GM18505 (cell line): ENCODE data around the gene ACTR1A.
"Not testable (repeated sequence)": the region's sequence is repeated elsewhere in the genome, so short reads cannot be mapped to it uniquely, and the experiment has no call there.

Experiments
- ATAC-seq: cut with Tn5 transposase; IDR thresholded peaks from one replicate; pipeline ENCODE4 v1.9.1; 2021; ENCODE audit not compliant: unreplicated experiment
- POLR2A ChIP-seq: IDR thresholded peaks from 4 replicates; pipeline ENCODE4 v1.6.1; 2011; ENCODE audit warnings: borderline replicate concordance; ENCODE audit not compliant: insufficient read depth, insufficient read length; ENCODE audit errors: extremely low read depth

ACTR1A gene

GRCh38 chr10:102505462-102506115, 3.1 kb upstream of the ACTR1A start:
- no peak for TF ChIP-seq POLR2A
- ATAC-seq, result no peak

GRCh38 chr10:102504976-102505300, 2.4 kb upstream of the ACTR1A start:
- no peak for ATAC-seq
- TF ChIP-seq POLR2A, result no peak

GRCh38 chr10:102504179-102504975, 1.9 kb upstream of the ACTR1A start:
- TF ChIP-seq POLR2A, result no peak
- ATAC-seq, result no peak

DNA sequence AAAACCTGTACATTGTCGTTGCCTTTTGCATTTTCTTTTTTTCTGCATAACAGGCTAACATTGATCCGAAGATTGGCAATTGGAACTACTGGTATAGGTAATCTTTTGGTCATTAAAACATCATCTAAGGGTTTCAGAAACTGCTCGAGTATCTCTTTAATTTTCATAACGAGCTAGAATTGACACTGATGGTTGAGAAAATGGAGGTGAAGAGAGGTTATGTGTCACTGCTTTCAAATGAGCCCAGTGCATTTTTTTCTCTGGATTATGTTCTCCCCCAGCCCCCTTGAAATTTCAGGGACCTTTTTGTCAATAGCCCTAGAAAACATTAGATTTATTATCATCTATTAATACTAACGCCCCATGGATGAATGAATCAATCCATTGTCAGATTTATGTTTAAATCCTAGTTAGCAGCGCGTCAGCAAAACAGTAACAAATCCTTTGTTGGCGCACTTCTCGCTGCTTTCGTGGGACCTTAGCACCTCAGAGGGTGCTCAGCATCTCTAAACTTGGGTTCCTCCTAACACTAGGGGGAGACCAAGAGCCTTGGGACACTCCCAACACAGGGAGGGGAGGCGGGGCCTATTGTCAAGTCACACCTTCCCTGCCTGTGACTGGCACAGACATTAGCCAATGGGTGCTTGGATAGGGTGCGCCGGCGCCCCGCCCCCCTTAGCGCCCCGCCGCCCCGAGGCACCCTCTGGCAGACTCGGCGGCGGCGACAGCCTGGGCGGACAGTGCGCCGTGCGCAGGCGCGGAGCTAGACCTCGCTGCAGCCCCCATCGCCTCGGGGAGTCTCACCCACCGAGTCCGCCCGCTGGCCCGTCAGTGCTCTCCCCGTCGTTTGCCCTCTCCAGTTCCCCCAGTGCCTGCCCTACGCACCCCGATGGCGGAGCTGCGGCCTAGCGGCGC, 1.0 kb upstream of the ACTR1A start, which contains the start of gene SUFU:
TSS of gene SUFU (plus strand) at position 709 of the 915 bp plus-strand sequence. CDS start at position 890, 181 bp downstream.
- peak; percentile 80 for TF ChIP-seq POLR2A
- peak; percentile 53 for ATAC-seq

GRCh38 chr10:102502029-102502336, 529 bp downstream of the ACTR1A start:
- peak; percentile 63 for ATAC-seq
- no peak for TF ChIP-seq POLR2A

DNA sequence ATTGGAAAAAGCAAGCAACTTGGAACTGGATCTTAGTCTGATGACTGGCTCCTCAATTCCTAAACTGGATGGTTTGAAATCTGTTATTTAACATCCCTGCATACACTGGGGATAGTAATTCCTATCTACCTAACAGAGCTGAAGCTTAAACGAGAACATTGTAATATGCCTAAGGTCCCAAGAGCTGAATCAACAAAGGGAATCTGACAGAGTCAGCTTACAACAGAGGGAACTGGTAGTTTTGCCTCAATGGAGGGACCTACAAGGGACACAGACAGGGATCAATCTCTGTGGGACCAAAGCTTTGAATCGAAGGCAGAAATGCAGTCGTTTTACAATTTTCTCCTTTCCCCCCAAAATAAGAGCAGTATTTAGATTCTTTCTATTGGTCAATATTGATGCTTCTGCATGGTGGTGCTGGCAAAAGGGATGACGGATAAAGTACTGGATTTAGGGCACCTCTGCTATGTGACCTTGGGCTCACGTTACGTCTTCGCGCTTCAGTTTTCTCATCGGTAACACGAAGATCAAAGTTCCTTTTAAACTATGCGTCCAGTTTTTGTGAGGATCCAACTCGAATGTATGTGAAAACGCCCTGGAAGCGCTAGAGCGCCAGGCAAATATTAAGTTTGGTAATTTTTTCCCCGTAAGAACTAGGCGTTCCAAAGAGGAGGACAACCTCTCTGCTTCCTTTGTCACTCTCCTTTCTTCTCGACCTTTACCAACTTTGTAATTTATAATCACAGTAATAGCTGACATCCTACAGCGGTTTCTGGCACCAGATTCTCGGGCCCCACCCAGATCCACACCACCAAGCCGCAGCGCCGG, 1.1 kb downstream of the ACTR1A start:
- no peak for ATAC-seq
- no peak for TF ChIP-seq POLR2A

DNA sequence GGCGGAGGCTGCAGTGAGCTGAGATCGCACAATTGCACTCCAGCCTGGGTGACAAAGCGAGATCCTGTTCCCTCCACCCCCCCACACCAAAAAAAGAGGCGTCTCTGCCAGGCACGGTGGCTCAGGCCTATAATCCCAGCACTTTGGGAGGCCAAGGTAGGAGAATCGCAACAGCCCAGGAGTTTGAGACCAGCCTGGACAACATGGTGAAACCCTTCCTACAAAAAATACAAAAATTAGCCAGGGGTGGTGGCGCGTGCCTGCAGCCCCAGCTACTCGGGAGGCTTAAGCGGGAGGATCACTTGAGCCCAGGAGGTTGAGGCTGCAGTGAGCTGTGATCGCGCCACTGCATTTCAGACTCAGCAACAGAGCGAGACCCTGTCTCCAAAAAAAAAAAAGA, 1.8 kb downstream of the ACTR1A start:
- ATAC-seq, result not testable (repeated sequence)

DNA sequence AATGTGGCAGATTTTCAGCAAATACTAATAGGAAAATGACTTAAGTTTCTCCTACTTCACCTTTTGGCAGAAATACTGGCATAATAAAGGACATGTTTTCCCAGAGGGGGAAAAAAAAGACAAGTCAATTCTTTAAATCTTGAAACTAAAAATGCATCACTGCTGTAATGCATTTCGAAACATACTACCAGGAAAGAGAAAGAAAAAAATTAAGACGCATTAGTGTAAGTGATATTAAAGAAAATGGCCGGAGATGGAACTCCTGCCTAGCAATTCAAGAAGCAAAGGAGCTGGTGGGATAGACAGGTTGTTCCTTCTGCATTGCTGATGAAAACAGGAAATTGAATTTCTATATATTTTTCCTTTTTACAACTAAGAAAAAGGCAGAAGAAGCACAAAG, 3.2 kb downstream of the ACTR1A start:
- ATAC-seq, result no peak

GRCh38 chr10:102497545-102497944, 5.0 kb downstream of the ACTR1A start:
- TF ChIP-seq POLR2A, result no peak
- ATAC-seq, result no peak

More for the DNA sequence above, 3.2 kb downstream of the ACTR1A start:
- TF ChIP-seq POLR2A, result no peak

DNA sequence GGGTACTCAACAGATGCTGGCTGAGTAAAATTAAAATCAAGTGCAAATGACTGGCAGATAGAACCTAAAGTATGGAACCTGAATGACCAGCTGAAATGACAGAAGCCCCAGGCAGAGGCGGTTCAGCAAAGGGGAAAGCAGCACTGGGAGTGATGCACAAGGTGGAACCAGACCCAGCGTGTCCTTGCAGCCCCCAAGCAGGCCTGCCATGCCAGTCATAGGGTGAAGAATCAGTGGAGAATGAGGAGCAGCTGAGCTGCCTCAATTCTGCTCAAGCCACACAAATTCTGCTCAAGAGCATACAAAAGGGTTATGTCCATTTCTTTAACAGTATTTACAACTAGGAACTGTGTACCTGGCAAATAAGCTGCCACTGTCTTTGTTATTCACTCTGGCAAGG, 8.7 kb downstream of the ACTR1A start:
- ATAC-seq, result no peak
- TF ChIP-seq POLR2A, result no peak

DNA sequence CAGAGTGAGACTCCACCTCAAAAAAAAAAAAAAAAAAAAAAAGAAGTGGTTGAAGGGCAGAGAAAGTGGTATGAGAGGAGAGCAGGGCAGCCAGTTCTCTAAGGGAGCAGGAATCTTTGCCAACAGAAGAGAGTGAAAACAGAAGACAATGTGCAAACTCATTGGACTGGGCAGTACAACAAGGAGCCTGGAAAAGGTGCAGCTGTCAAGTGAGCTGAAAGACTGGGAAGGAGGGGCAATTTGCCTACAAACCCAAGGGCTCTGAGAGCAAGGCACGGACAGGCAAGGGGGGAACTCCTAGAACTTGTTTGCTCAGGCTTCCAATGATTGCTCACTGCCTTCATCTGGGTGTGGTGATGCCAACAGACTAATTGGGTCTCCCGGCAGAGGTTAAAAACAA, 9.5 kb downstream of the ACTR1A start:
- TF ChIP-seq POLR2A, result no peak
- no peak for ATAC-seq

DNA sequence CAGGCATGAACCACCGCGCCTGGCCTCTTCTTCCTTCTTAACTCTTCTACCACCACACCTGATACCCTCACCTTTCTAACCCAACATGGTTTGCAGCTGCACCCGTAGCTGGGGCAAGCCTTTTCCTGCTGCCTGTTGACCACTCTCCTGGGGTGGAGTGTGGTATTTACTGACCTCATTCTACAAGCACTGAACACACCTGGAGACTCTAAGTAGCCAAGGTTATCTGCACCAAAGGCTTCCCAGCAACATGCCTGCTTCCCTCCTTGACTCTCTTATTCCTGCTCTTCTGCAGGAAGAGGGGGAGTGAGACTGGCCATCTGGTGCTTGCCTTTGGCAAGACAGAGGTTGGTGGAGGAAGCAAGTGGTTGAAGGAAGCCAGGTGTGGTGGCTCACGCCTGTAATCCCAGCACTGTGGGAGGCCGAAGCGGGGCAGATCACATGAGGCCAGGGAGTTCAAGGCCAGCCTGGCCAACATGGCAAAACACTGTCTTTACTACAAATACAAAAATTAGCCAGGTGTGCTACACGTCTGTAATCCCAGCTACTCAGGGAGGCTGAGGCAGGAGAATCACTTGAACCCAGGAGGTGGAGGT, 10.1 kb downstream of the ACTR1A start:
- no peak for ATAC-seq
- no peak for TF ChIP-seq POLR2A
